Measurements from ENCODE around the gene MEOX2. TPM values are rescaled to one million over a fixed set of nuclear protein-coding genes. Genes with fewer than 3 reads are reported as not detected.

Gene MEOX2
- total RNA-seq, 1 donor from 2014 or later = 24.8 TPM

DNA sequence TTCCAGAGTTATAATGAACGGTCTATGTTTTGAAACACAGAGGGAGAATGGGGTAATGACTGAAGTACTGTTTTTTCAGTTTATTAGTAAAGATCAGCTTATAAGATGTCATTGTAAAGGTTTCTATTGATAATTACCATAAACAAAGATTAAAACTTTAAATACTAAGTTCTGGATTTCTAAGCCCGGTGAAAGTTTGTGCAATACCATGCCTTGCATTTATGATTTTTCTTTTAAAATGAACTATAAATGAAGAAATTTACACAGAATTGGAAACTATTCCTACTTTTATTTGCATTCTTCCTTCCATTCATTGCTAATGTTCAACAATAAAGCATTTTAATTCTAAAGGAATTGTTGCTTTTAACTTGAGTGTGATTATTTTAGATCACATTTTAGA is 4.9 kb downstream of the MEOX2 start:
- Mint-ChIP-seq H3K9me3 (ENCODE audit: unreplicated experiment) (no peaks in the 10 kb centered on the region), H3K36me3 (ENCODE audit: unreplicated experiment) (peaks cover 4% of the 10 kb centered on the region), H3K27me3 (ENCODE audit: unreplicated experiment) (no peaks in the 10 kb centered on the region), H3K4me3 (ENCODE audit: unreplicated experiment) (peak overlapping the region; percentile 67), H3K4me1 (ENCODE audit: unreplicated experiment) (peaks cover 39% of the 10 kb centered on the region), H3K27ac (ENCODE audit: unreplicated experiment) (peak overlapping the region; percentile 76)
- no peak for DNase-seq (ENCODE audit: extremely low spot score, unreplicated experiment)
- no peak for TF ChIP-seq CTCF (IDR thresholded peaks at IDR 0.05)

DNA sequence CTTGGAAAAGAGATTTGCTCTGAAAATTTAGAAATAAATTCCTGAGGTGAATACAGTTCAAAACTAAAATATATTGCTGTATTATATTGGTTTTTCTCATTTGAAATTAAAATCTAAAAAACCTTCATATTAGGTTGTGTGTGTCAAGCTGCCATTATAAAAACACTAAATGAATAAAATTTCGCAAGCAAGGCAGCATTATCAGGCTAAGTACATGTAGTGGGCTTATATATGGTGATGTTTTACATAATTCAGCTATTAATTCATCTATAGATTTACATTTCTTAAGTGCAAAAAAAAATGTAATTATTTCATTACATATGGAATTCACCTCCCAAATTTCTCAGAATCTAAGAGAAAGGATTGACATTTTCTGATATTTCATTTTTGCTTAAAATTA is 5.3 kb downstream of the MEOX2 start:
- H3K9me3 Mint-ChIP-seq (ENCODE audit: unreplicated experiment) = no peaks in the 10 kb centered on the region
- no peak for TF ChIP-seq CTCF (IDR thresholded peaks at IDR 0.05)
- H3K27me3 Mint-ChIP-seq (ENCODE audit: unreplicated experiment) = no peaks in the 10 kb centered on the region
- peaks cover 4% of the 10 kb centered on the region for H3K36me3 Mint-ChIP-seq (ENCODE audit: unreplicated experiment)
- peak overlapping the region; percentile 67 for H3K4me3 Mint-ChIP-seq (ENCODE audit: unreplicated experiment)
- H3K4me1 Mint-ChIP-seq (ENCODE audit: unreplicated experiment) = peaks cover 38% of the 10 kb centered on the region
- DNase-seq (ENCODE audit: extremely low spot score, unreplicated experiment) = no peak
- H3K27ac Mint-ChIP-seq (ENCODE audit: unreplicated experiment) = peak overlapping the region; percentile 76

DNA sequence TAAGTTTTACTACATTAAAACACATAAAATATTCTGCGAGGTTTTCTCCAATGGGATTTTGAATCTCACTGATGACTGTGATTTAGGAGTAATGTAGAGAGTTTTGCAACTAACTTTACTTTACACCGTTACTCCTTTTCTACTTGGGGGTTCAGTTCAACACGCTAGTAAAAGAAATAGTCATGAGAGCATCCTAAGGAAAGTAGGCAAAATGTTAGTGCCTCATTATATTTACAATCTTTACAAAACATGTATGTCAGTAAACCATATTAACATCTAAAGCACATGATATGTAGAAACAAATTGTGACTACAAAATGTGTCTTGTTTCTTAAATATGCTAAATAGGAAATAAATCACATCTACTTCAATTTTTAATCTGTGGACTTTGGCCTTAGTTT is 6.0 kb downstream of the MEOX2 start:
- Mint-ChIP-seq H3K36me3 (ENCODE audit: unreplicated experiment) (peaks cover 8% of the 10 kb centered on the region), H3K27me3 (ENCODE audit: unreplicated experiment) (no peaks in the 10 kb centered on the region), H3K9me3 (ENCODE audit: unreplicated experiment) (no peaks in the 10 kb centered on the region), H3K4me3 (ENCODE audit: unreplicated experiment) (peak overlapping the region; percentile 62), H3K27ac (ENCODE audit: unreplicated experiment) (peak overlapping the region; percentile 76), H3K4me1 (ENCODE audit: unreplicated experiment) (peaks cover 42% of the 10 kb centered on the region)
- TF ChIP-seq CTCF (IDR thresholded peaks at IDR 0.05) = no peak
- DNase-seq (ENCODE audit: extremely low spot score, unreplicated experiment) = no peak

DNA sequence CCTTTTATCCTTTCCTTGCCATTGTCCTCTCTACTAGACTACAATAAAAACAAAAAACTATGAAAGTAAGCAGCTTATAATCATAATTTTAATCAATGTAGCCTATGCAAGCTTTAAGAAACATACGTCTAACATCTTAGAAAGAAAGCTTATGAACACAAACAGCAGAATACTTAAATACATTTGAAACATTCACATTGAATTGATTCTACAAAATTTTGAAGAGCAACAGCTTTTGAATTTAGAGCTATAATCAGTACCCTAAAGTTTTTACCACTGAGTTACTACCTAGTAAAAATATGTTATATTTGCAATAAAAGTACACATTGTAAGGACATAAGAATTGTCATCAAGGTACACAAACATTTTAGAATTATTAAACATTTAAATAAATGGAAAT is 7.2 kb downstream of the MEOX2 start:
- no peak for TF ChIP-seq CTCF (IDR thresholded peaks at IDR 0.05)
- Mint-ChIP-seq H3K27me3 (ENCODE audit: unreplicated experiment) (no peaks in the 10 kb centered on the region), H3K4me3 (ENCODE audit: unreplicated experiment) (peak overlapping the region; percentile 46), H3K27ac (ENCODE audit: unreplicated experiment) (peak overlapping the region; percentile 77), H3K9me3 (ENCODE audit: unreplicated experiment) (no peaks in the 10 kb centered on the region), H3K4me1 (ENCODE audit: unreplicated experiment) (peaks cover 52% of the 10 kb centered on the region), H3K36me3 (ENCODE audit: unreplicated experiment) (peaks cover 8% of the 10 kb centered on the region)
- DNase-seq (ENCODE audit: extremely low spot score, unreplicated experiment) = no peak

GRCh38 chr7:15678653-15679052 is 7.8 kb downstream of the MEOX2 start:
- H3K36me3 Mint-ChIP-seq (ENCODE audit: unreplicated experiment) = peaks cover 8% of the 10 kb centered on the region
- no peak for TF ChIP-seq CTCF (IDR thresholded peaks at IDR 0.05)
- H3K27ac Mint-ChIP-seq (ENCODE audit: unreplicated experiment) = peak overlapping the region; percentile 50
- DNase-seq (ENCODE audit: extremely low spot score, unreplicated experiment) = no peak
- peak overlapping the region; percentile 29 for H3K4me3 Mint-ChIP-seq (ENCODE audit: unreplicated experiment)
- H3K9me3 Mint-ChIP-seq (ENCODE audit: unreplicated experiment) = no peaks in the 10 kb centered on the region
- H3K27me3 Mint-ChIP-seq (ENCODE audit: unreplicated experiment) = no peaks in the 10 kb centered on the region
- H3K4me1 Mint-ChIP-seq (ENCODE audit: unreplicated experiment) = peaks cover 55% of the 10 kb centered on the region
